ENCODE measurements around the gene NTM.

DNA sequence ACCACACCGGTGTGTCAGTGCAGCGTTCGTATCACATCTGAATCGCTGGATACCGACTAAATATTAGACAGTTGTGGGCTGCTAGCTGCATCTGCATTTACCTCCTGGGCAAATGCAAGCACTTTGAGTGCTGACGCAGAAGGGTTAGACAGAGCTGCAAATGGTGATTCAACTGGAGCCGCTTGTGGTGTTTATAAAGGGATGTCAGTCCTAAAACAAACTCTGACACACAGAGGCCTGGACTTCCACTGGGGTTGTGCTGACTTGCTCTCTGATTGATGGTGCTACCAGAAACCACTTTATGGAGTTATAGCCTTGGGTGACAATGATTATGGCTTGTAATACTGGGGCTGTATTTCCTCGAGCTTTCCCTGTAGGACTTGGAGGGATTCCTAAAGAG is 374.4 kb downstream of the NTM start:
- no peak for TF ChIP-seq POLR2AphosphoS5 (IDR thresholded peaks at IDR 0.05; ENCODE audit: low read depth, low read length)
- TF ChIP-seq POLR2A (IDR thresholded peaks at IDR 0.05; ENCODE audit: low read depth, low read length): no peak
- no peak for TF ChIP-seq PAX5 (IDR thresholded peaks at IDR 0.05; ENCODE audit: insufficient read depth, low read length, severe bottlenecking)

Data from GM12891 (cell line).